DND-41 (cell line): Measurements from ENCODE around the gene RASL11A.
A peak's percentile ranks its signal among the peaks of the same experiment; 100 is the strongest.

ENCODE experiments used
- ATAC-seq: fragments of 200-7000 bp; cut with Tn5 transposase; 3 replicates; pipeline ENCODE4 v1.9.1; 2021; ENCODE audit warnings: low read depth; ENCODE audit not compliant: insufficient read depth
- DNase-seq: peaks from one replicate; pipeline ENCODE4 v3.0.0-alpha.2; 2020
- H2AFZ ChIP-seq: 2 replicates; pipeline ENCODE4 v1.6.0; 2012; ENCODE audit warnings: low read depth, low read length
- H3K27ac ChIP-seq: 2 replicates; pipeline ENCODE4 v1.5.1; 2012; ENCODE audit warnings: low read length, inconsistent platforms
- H3K27me3 ChIP-seq: fragments of 200-600 bp; sonication (generic); 2 replicates; pipeline ENCODE4 v1.6.0; 2012; ENCODE audit warnings: low read length, mild to moderate bottlenecking, inconsistent platforms; ENCODE audit not compliant: insufficient read depth, poor library complexity
- H3K36me3 ChIP-seq: 2 replicates; pipeline ENCODE4 v1.5.1; 2012; ENCODE audit warnings: low read length, inconsistent platforms; ENCODE audit not compliant: insufficient read depth
- H3K4me1 ChIP-seq: 2 replicates; pipeline ENCODE4 v1.5.1; 2012; ENCODE audit warnings: mild to moderate bottlenecking, low read length; ENCODE audit not compliant: insufficient read depth
- H3K4me2 ChIP-seq: 2 replicates; pipeline ENCODE4 v1.6.0; 2012; ENCODE audit warnings: mild to moderate bottlenecking, moderate library complexity, low read length, inconsistent platforms; ENCODE audit not compliant: insufficient read depth
- H3K4me3 ChIP-seq, 2 experiments: fragments of 200-600 bp in 1 of 2; shearing (Covaris generic) in 1 of 2; 2 replicates each; pipeline ENCODE4 v1.5.1; 2012 to 2016; ENCODE audit warnings: inconsistent platforms in 2 of 2, low read length in 2 of 2, mild to moderate bottlenecking in 2 of 2, low read depth in 1 of 2, moderate library complexity in 1 of 2
- H3K79me2 ChIP-seq: 2 replicates; pipeline ENCODE4 v1.6.0; 2012; ENCODE audit warnings: low read length, inconsistent platforms; ENCODE audit not compliant: insufficient read depth
- H3K9ac ChIP-seq: 2 replicates; pipeline ENCODE4 v1.6.0; 2012; ENCODE audit warnings: low read depth, mild to moderate bottlenecking, inconsistent platforms, low read length, moderate library complexity
- H3K9me3 ChIP-seq: 2 replicates; pipeline ENCODE4 v1.5.1; 2012; ENCODE audit warnings: low read length, moderate library complexity, mild to moderate bottlenecking, inconsistent platforms; ENCODE audit not compliant: insufficient read depth, severe bottlenecking
- H4K20me1 ChIP-seq: 2 replicates; pipeline ENCODE4 v1.6.0; 2012; ENCODE audit warnings: low read length; ENCODE audit not compliant: insufficient read depth
- CTCF ChIP-seq: IDR thresholded peaks from 2 replicates; pipeline ENCODE4 v1.5.1; 2012; ENCODE audit warnings: borderline replicate concordance, low read length, moderate library complexity, mild to moderate bottlenecking; ENCODE audit not compliant: poor library complexity, severe bottlenecking; ENCODE audit errors: extremely low read depth
- EZH2 ChIP-seq: IDR thresholded peaks from 3 replicates; pipeline ENCODE4 v1.6.1; 2012; ENCODE audit warnings: borderline replicate concordance, low read depth, mild to moderate bottlenecking, moderate library complexity, low read length, inconsistent platforms; ENCODE audit not compliant: severe bottlenecking

The RASL11A gene

GRCh38 chr13:27280841-27281240 lies 10.2 kb downstream of the RASL11A start:
- H3K27ac ChIP-seq = no peak overlapping the region
- no peak overlapping the region for H3K4me3 ChIP-seq
- no peaks in the 10 kb centered on the region; the same call in 1 of the 2 replicates for H4K20me1 ChIP-seq
- no peaks in the 10 kb centered on the region for H3K4me1 ChIP-seq
- no peak overlapping the region for H3K9ac ChIP-seq
- no peaks in the 10 kb centered on the region for H3K27me3 ChIP-seq
- no peak overlapping the region for H2AFZ ChIP-seq
- ATAC-seq = no peak
- no peaks in the 10 kb centered on the region for H3K36me3 ChIP-seq
- TF ChIP-seq EZH2 (no peak), CTCF (no peak)
- H3K4me2 ChIP-seq = no peak overlapping the region
- H3K9me3 ChIP-seq = no peaks in the 10 kb centered on the region
- no peaks in the 10 kb centered on the region for H3K79me2 ChIP-seq
- DNase-seq = no peak

GRCh38 chr13:27281420-27281819 lies 10.8 kb downstream of the RASL11A start:
- ATAC-seq (no peak), DNase-seq (no peak)
- no peaks in the 10 kb centered on the region for H3K36me3 ChIP-seq
- H3K27ac ChIP-seq = no peak overlapping the region
- H3K9me3 ChIP-seq = no peaks in the 10 kb centered on the region
- H3K79me2 ChIP-seq = no peaks in the 10 kb centered on the region
- no peak overlapping the region for H3K4me3 ChIP-seq
- no peak overlapping the region for H3K9ac ChIP-seq
- no peak overlapping the region for H3K4me2 ChIP-seq
- no peak overlapping the region for H2AFZ ChIP-seq
- no peaks in the 10 kb centered on the region for H3K27me3 ChIP-seq
- no peaks in the 10 kb centered on the region; the same call in 1 of the 2 replicates for H4K20me1 ChIP-seq
- TF ChIP-seq CTCF (no peak), EZH2 (no peak)
- H3K4me1 ChIP-seq = no peaks in the 10 kb centered on the region

GRCh38 chr13:27283906-27284493 lies 13.4 kb downstream of the RASL11A start:
- H2AFZ ChIP-seq = no peak overlapping the region
- H3K9me3 ChIP-seq = no peaks in the 10 kb centered on the region
- H4K20me1 ChIP-seq = no peaks in the 10 kb centered on the region; the same call in 1 of the 2 replicates
- H3K27ac ChIP-seq = no peak overlapping the region
- no peak overlapping the region for H3K9ac ChIP-seq
- no peak overlapping the region for H3K4me2 ChIP-seq
- TF ChIP-seq CTCF (peak; percentile 40), EZH2 (no peak)
- DNase-seq (no peak), ATAC-seq (no peak)
- no peaks in the 10 kb centered on the region for H3K36me3 ChIP-seq
- no peaks in the 10 kb centered on the region for H3K79me2 ChIP-seq
- H3K27me3 ChIP-seq = no peaks in the 10 kb centered on the region
- H3K4me1 ChIP-seq = no peaks in the 10 kb centered on the region
- H3K4me3 ChIP-seq = no peak overlapping the region

GRCh38 chr13:27288392-27288791 lies 17.8 kb downstream of the RASL11A start:
- DNase-seq = no peak
- no peaks in the 10 kb centered on the region for H3K27me3 ChIP-seq
- H3K36me3 ChIP-seq = no peaks in the 10 kb centered on the region
- H3K79me2 ChIP-seq = no peaks in the 10 kb centered on the region
- TF ChIP-seq EZH2 (no peak), CTCF (no peak)
- H3K9ac ChIP-seq = no peak overlapping the region
- ATAC-seq = no peak
- H2AFZ ChIP-seq = no peak overlapping the region
- H3K27ac ChIP-seq = no peak overlapping the region
- no peaks in the 10 kb centered on the region for H4K20me1 ChIP-seq
- H3K4me3 ChIP-seq = no peak overlapping the region
- no peaks in the 10 kb centered on the region for H3K9me3 ChIP-seq
- H3K4me2 ChIP-seq = no peak overlapping the region
- no peaks in the 10 kb centered on the region for H3K4me1 ChIP-seq
